H9 (cell line): Measurements from ENCODE around the gene RNF145. TPM values are rescaled to one million over a fixed set of nuclear protein-coding genes. Genes with fewer than 3 reads are reported as not detected.
"Not testable (repeated sequence)": the region's sequence is repeated elsewhere in the genome, so short reads cannot be mapped to it uniquely, and the experiment has no call there.

Experiments used
- DNase-seq: peaks from one replicate; pipeline ENCODE4 v3.0.0-alpha.2; 2017
- H2AFZ ChIP-seq: one replicate; pipeline ENCODE4 v1.6.1; 2013; ENCODE audit warnings: mild to moderate bottlenecking, low read length, control low read depth, moderate library complexity
- H2AK5ac ChIP-seq: 2 replicates; pipeline ENCODE4 v1.6.1; 2013; ENCODE audit warnings: low read length, control low read depth, mixed read lengths; ENCODE audit not compliant: insufficient read length
- H2BK120ac ChIP-seq: one replicate; pipeline ENCODE4 v1.6.1; 2013; ENCODE audit warnings: low read depth, mild to moderate bottlenecking, low read length, control low read depth, inconsistent platforms; ENCODE audit not compliant: poor library complexity, severe bottlenecking
- H2BK12ac ChIP-seq: 2 replicates; pipeline ENCODE4 v1.6.1; 2013; ENCODE audit warnings: low read length, control low read depth, mixed read lengths, low read depth; ENCODE audit not compliant: insufficient read length
- H2BK15ac ChIP-seq: 2 replicates; pipeline ENCODE4 v1.6.1; 2013; ENCODE audit warnings: low read depth, low read length, control low read depth
- H2BK20ac ChIP-seq: one replicate; pipeline ENCODE4 v1.6.1; 2013; ENCODE audit warnings: low read depth, mild to moderate bottlenecking, low read length, control low read depth, inconsistent platforms; ENCODE audit not compliant: poor library complexity, severe bottlenecking
- H2BK5ac ChIP-seq: 2 replicates; pipeline ENCODE4 v1.6.1; 2013; ENCODE audit warnings: low read length, control low read depth, mixed read lengths; ENCODE audit not compliant: insufficient read length
- H3K14ac ChIP-seq: 2 replicates; pipeline ENCODE4 v1.6.1; 2013; ENCODE audit warnings: low read length, control low read depth; ENCODE audit not compliant: insufficient read depth
- H3K18ac ChIP-seq: 2 replicates; pipeline ENCODE4 v1.6.1; 2013; ENCODE audit warnings: low read depth, mild to moderate bottlenecking, mixed read lengths, low read length, control low read depth; ENCODE audit not compliant: insufficient read length
- H3K23ac ChIP-seq: 2 replicates; pipeline ENCODE4 v1.6.1; 2013; ENCODE audit warnings: low read length, control low read depth, mixed read lengths, low read depth; ENCODE audit not compliant: insufficient read length
- H3K23me2 ChIP-seq: 2 replicates; pipeline ENCODE4 v1.6.1; 2013; ENCODE audit warnings: low read depth, mild to moderate bottlenecking, mixed read lengths, low read length, control low read depth; ENCODE audit not compliant: insufficient read length, poor library complexity, severe bottlenecking
- H3K27ac ChIP-seq: 2 replicates; pipeline ENCODE4 v1.5.1; 2013; ENCODE audit warnings: low read length, control low read depth, mixed read lengths, low read depth; ENCODE audit not compliant: insufficient read length
- H3K27me3 ChIP-seq: 2 replicates; pipeline ENCODE4 v1.6.1; 2013; ENCODE audit warnings: low read length, control low read depth, inconsistent platforms; ENCODE audit not compliant: insufficient read depth
- H3K4ac ChIP-seq: 2 replicates; pipeline ENCODE4 v1.6.1; 2013; ENCODE audit warnings: low read depth, mild to moderate bottlenecking, control low read depth, inconsistent platforms, low read length, moderate library complexity
- H3K4me1 ChIP-seq: 2 replicates; pipeline ENCODE4 v1.6.1; 2013; ENCODE audit warnings: low read length, control low read depth, inconsistent platforms; ENCODE audit not compliant: insufficient read depth
- H3K4me2 ChIP-seq: 2 replicates; pipeline ENCODE4 v1.6.1; 2013; ENCODE audit warnings: low read length, control low read depth, mixed read lengths; ENCODE audit not compliant: insufficient read length, insufficient read depth
- H3K56ac ChIP-seq: 2 replicates; pipeline ENCODE4 v1.6.1; 2013; ENCODE audit warnings: low read depth, mild to moderate bottlenecking, mixed read lengths, low read length, control low read depth; ENCODE audit not compliant: insufficient read length
- H3K79me1 ChIP-seq: 2 replicates; pipeline ENCODE4 v1.6.1; 2013; ENCODE audit warnings: low read depth, mild to moderate bottlenecking, moderate library complexity, low read length, control low read depth, inconsistent platforms; ENCODE audit not compliant: insufficient read depth, poor library complexity, severe bottlenecking
- H3K79me2 ChIP-seq: 2 replicates; pipeline ENCODE4 v1.6.1; 2013; ENCODE audit warnings: low read length, control low read depth, inconsistent platforms; ENCODE audit not compliant: insufficient read depth
- H3K9ac ChIP-seq: 2 replicates; pipeline ENCODE4 v1.6.1; 2013; ENCODE audit warnings: low read length, control low read depth, mixed read lengths; ENCODE audit not compliant: insufficient read length; ENCODE audit errors: extremely low read depth
- H3K9me3 ChIP-seq: one replicate; pipeline ENCODE4 v1.6.1; 2013; ENCODE audit warnings: low read depth, low read length, inconsistent platforms; ENCODE audit not compliant: control insufficient read depth
- H3T11ph ChIP-seq: one replicate; pipeline ENCODE4 v1.6.1; 2013; ENCODE audit warnings: mild to moderate bottlenecking, low read length, control low read depth, inconsistent platforms
- H4K20me1 ChIP-seq: one replicate; pipeline ENCODE4 v1.6.1; 2013; ENCODE audit not compliant: control insufficient read depth, insufficient read length, insufficient read depth
- H4K5ac ChIP-seq: 2 replicates; pipeline ENCODE4 v1.6.1; 2013; ENCODE audit warnings: low read depth, mild to moderate bottlenecking, mixed read lengths, low read length, control low read depth; ENCODE audit not compliant: insufficient read length
- H4K8ac ChIP-seq: replicated peaks from 2 replicates; pipeline ENCODE4 v1.6.1; 2013; ENCODE audit warnings: low read length, control low read depth, mixed read lengths, low read depth; ENCODE audit not compliant: insufficient read length
- H4K91ac ChIP-seq: 2 replicates; pipeline ENCODE4 v1.6.1; 2013; ENCODE audit warnings: low read depth, mild to moderate bottlenecking, moderate library complexity, mixed read lengths, low read length, control low read depth; ENCODE audit not compliant: insufficient read length
- H3K27ac Mint-ChIP-seq, 3 experiments: 2 replicates in 2 of 3; 3 replicates in 1 of 3; pipeline ENCODE4 v1.8.0; 2020 to 2021; ENCODE audit warnings: mixed read lengths in 3 of 3, mild to moderate bottlenecking in 1 of 3, moderate library complexity in 1 of 3
- H3K27me3 Mint-ChIP-seq: 2 replicates; pipeline ENCODE4 v1.8.0; 2021; ENCODE audit warnings: low read depth, mild to moderate bottlenecking, moderate library complexity, mixed read lengths
- H3K36me3 Mint-ChIP-seq, 3 experiments: 2 replicates in 2 of 3; 3 replicates in 1 of 3; pipeline ENCODE4 v1.8.0; 2020 to 2021; ENCODE audit warnings: low read depth in 3 of 3, mixed read lengths in 3 of 3; ENCODE audit not compliant: insufficient read depth in 1 of 3
- H3K4me1 Mint-ChIP-seq, 2 experiments: 2 replicates each; pipeline ENCODE4 v1.8.0; 2020; ENCODE audit warnings: mixed read lengths in 2 of 2
- H3K4me3 Mint-ChIP-seq, 2 experiments: 2 replicates in 1 of 2; 3 replicates in 1 of 2; pipeline ENCODE4 v1.8.0; 2020 to 2021; ENCODE audit warnings: mild to moderate bottlenecking in 2 of 2, mixed read lengths in 2 of 2, moderate library complexity in 1 of 2
- H3K9me3 Mint-ChIP-seq, 2 experiments: 2 replicates in 1 of 2; 3 replicates in 1 of 2; pipeline ENCODE4 v1.8.0; 2020; ENCODE audit warnings: mild to moderate bottlenecking in 2 of 2, mixed read lengths in 2 of 2, moderate library complexity in 1 of 2
- WGBS: extraction: QIAGEN DNeasy Blood & Tissue Kit; methylation state at CpG from one replicate; pipeline ENCODE4 v1.1.7; 2013; ENCODE audit warnings: missing lambda C conversion rate, low lambda C conversion rate, mixed read lengths; ENCODE audit not compliant: insufficient read length; ENCODE audit errors: extremely low coverage; 5-methylcytosine and 5-hydroxymethylcytosine counted together
- total RNA-seq: library from RNA; stranded (reverse); gene quantifications from 2 replicates; pipeline ENCODE4 v1.2.1, GENCODE V29; 2021
- TF ChIP-seq, protein P1 (sequence below): fragments of 200-600 bp; sonication (generic); conservative IDR thresholded peaks from 3 replicates; pipeline ENCODE4 v1.8.0; 2021; ENCODE audit warnings: antibody characterized with exemption, mild to moderate bottlenecking

The RNF145 gene
- total RNA-seq, 1 experiment from 2014 or later, result 59.1 TPM

DNA sequence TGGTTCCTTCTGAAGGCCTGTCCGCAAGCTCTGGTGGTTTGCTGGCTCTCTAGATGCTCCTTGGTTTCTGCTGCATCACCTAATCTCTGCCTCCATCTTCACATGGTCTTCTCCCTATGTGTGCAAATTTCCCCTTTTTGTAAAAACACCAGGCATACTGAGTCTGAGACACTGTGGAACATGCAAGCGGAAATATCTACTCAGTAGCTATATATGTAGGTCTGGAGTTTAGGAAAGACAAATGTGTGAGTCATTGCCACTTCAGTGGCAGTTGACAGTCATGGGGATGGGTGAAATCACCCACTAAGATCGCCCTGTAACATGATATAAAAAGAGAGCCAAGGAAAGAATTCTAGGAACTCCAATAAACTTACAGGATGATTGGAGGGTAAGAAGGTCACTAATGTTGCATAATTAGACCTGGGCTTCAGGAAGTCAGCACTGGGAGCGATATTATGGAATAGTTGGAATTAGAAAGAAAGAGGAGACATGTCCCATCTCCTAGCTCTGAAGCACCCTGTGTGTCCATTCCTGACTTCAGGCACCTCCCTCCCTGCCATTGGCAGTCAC lies 31.0 kb upstream of the RNF145 start:
- Histone ChIP-seq H4K91ac (no peak overlapping the region), H2BK15ac (no peak overlapping the region), H3K23me2 (no peaks in the 10 kb centered on the region), H3K4me2 (no peak overlapping the region), H3K56ac (no peak overlapping the region), H3K9me3 (no peaks in the 10 kb centered on the region), H3K14ac (no peak overlapping the region), H3K18ac (no peak overlapping the region), H2BK120ac (no peak overlapping the region), H4K20me1 (no peaks in the 10 kb centered on the region), H2BK20ac (no peak overlapping the region), H3K27ac (no peak overlapping the region), H3K79me2 (no peaks in the 10 kb centered on the region), H2AK5ac (no peak overlapping the region), H4K8ac (no peak overlapping the region), H2BK12ac (no peak overlapping the region), H3T11ph (no peak overlapping the region), H3K79me1 (no peaks in the 10 kb centered on the region), H3K9ac (no peak overlapping the region), H2AFZ (no peak overlapping the region), H3K27me3 (no peaks in the 10 kb centered on the region), H4K5ac (no peak overlapping the region), H3K4ac (no peak overlapping the region), H3K23ac (no peak overlapping the region), H3K4me1 (no peaks in the 10 kb centered on the region), H2BK5ac (no peak overlapping the region)
- Mint-ChIP-seq H3K4me1 (no peaks in the 10 kb centered on the region; a peak in 1 of 4 replicates), H3K36me3 (no peaks in the 10 kb centered on the region), H3K27ac (no peak overlapping the region), H3K27me3 (peaks cover 31% of the 10 kb centered on the region), H3K4me3 (no peak overlapping the region), H3K9me3 (no peaks in the 10 kb centered on the region)
- TF ChIP-seq, protein P1, sequence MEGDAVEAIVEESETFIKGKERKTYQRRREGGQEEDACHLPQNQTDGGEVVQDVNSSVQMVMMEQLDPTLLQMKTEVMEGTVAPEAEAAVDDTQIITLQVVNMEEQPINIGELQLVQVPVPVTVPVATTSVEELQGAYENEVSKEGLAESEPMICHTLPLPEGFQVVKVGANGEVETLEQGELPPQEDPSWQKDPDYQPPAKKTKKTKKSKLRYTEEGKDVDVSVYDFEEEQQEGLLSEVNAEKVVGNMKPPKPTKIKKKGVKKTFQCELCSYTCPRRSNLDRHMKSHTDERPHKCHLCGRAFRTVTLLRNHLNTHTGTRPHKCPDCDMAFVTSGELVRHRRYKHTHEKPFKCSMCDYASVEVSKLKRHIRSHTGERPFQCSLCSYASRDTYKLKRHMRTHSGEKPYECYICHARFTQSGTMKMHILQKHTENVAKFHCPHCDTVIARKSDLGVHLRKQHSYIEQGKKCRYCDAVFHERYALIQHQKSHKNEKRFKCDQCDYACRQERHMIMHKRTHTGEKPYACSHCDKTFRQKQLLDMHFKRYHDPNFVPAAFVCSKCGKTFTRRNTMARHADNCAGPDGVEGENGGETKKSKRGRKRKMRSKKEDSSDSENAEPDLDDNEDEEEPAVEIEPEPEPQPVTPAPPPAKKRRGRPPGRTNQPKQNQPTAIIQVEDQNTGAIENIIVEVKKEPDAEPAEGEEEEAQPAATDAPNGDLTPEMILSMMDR, result no peak
- DNase-seq, result no peak
- no CpG with 5 or more reads among the region's 4 CpGs for WGBS

DNA sequence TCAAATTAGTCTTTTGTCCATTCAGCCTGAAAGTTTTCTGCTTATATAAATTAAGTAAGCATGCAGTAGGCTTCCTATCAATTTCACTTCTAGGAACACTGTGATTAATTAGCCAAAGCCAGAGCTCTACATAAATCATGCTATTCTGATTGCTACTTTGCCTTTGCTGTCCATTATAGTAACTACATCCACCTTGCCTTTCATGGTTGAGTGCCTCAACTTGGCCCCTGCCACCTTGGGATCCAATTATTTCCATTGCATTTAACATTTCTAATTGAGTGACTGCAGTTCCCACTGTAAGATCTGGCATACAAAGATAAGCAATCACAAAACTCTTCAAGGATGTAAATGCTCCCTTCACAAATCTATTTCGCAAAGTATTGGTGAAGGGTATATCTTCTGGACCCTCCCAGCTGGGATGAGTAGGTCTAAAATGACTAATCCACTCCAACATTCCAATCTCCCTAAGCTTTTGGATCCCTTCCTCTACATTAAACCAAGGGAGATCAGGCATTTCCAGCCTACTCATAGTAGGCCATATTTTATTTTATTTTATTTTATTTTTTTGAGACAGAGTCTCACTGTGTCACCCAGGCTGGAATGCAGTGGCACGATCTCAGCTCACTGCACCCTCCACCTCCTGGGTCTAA lies 26.6 kb upstream of the RNF145 start:
- not testable (repeated sequence) for H3K79me1 ChIP-seq, H2BK5ac ChIP-seq, H3T11ph ChIP-seq, H3K9me3 Mint-ChIP-seq, H3K27me3 ChIP-seq, H3K27ac ChIP-seq, H3K14ac ChIP-seq, H2BK120ac ChIP-seq, H3K4me2 ChIP-seq, H2BK20ac ChIP-seq, H3K18ac ChIP-seq, H3K23ac ChIP-seq, H4K5ac ChIP-seq, H3K36me3 Mint-ChIP-seq, H3K9ac ChIP-seq, H3K9me3 ChIP-seq, H4K20me1 ChIP-seq, H4K91ac ChIP-seq, H3K23me2 ChIP-seq, H3K79me2 ChIP-seq, H2AK5ac ChIP-seq, H3K4me1 ChIP-seq, H2BK12ac ChIP-seq, H2AFZ ChIP-seq, H3K4me1 Mint-ChIP-seq, H3K27ac Mint-ChIP-seq, DNase-seq, H2BK15ac ChIP-seq, H3K56ac ChIP-seq, H3K4ac ChIP-seq, H4K8ac ChIP-seq, H3K4me3 Mint-ChIP-seq
- H3K27me3 Mint-ChIP-seq, result peaks cover 67% of the 10 kb centered on the region
- no CpG with 5 or more reads among the region's 2 CpGs for WGBS
